ENCODE results near the gene HOXD13. TPM values are rescaled to one million over a fixed set of nuclear protein-coding genes. Genes with fewer than 3 reads are reported as not detected.

HOXD13 gene
- total and polyA plus RNA-seq, 2 donors (not counting 1 experiment from before 2014, with no cell fraction given): not detected

- H2AFZ ChIP-seq (ENCODE audit: low read length): no peak overlapping the region
- no peaks in the 10 kb centered on the region for H4K20me1 ChIP-seq (ENCODE audit: control insufficient read depth, extremely low read depth, insufficient read depth, low read length)
- no peaks in the 10 kb centered on the region for H3K36me3 ChIP-seq (ENCODE audit: control insufficient read depth, insufficient read depth, low read length)
- H3K4me2 ChIP-seq (ENCODE audit: extremely low read depth, insufficient read depth, low read length): no peak overlapping the region
- peaks cover 82% of the 10 kb centered on the region for H3K27me3 ChIP-seq (ENCODE audit: control insufficient read depth, insufficient read depth, low read length)
- no peaks in the 10 kb centered on the region for H3K9me3 ChIP-seq (ENCODE audit: control insufficient read depth, insufficient read depth, low read depth, low read length)
- no peak overlapping the region for H3K27ac ChIP-seq (ENCODE audit: insufficient read depth, low read length)
- TF ChIP-seq EZH2 (IDR thresholded peaks at IDR 0.05; ENCODE audit: low read length, missing control alignments): peak; percentile 94
- TF ChIP-seq CTCF (conservative IDR thresholded peaks at IDR 0.05 in 1 of 2, IDR thresholded peaks at IDR 0.05 in 1 of 2; ENCODE audit: low read depth in 1 of 2, low read length in 2 of 2): no peak
- H3K9ac ChIP-seq (ENCODE audit: insufficient read depth, low read length): no peak overlapping the region
- H3K4me1 ChIP-seq (ENCODE audit: control insufficient read depth, extremely low read depth, insufficient read depth, low read length): no peaks in the 10 kb centered on the region
- no peak overlapping the region for H3K4me3 ChIP-seq (replicated peaks in 1 of 4; ENCODE audit: control extremely low read depth in 1 of 4, insufficient read depth in 1 of 4, low read depth in 3 of 4, low read length in 4 of 4)
- H3K79me2 ChIP-seq (ENCODE audit: control insufficient read depth, insufficient read depth, low read length): no peaks in the 10 kb centered on the region
- DNase-seq (ENCODE audit: low read depth in 2 of 2): no peak
Observed at GRCh38 chr2:176123411-176124109, 31.0 kb downstream of the HOXD13 start.

- H3K4me2 ChIP-seq (ENCODE audit: extremely low read depth, insufficient read depth, low read length): no peak overlapping the region
- H3K9me3 ChIP-seq (ENCODE audit: control insufficient read depth, insufficient read depth, low read depth, low read length): no peaks in the 10 kb centered on the region
- no peak for TF ChIP-seq CTCF (conservative IDR thresholded peaks at IDR 0.05 in 1 of 2, IDR thresholded peaks at IDR 0.05 in 1 of 2; ENCODE audit: low read depth in 1 of 2, low read length in 2 of 2)
- no peak for TF ChIP-seq EZH2 (IDR thresholded peaks at IDR 0.05; ENCODE audit: low read length, missing control alignments)
- H3K4me3 ChIP-seq (replicated peaks in 1 of 4; ENCODE audit: control extremely low read depth in 1 of 4, insufficient read depth in 1 of 4, low read depth in 3 of 4, low read length in 4 of 4): no peak overlapping the region
- DNase-seq (ENCODE audit: low read depth in 2 of 2): no peak
- peaks cover 83% of the 10 kb centered on the region for H3K27me3 ChIP-seq (ENCODE audit: control insufficient read depth, insufficient read depth, low read length)
- no peaks in the 10 kb centered on the region for H3K4me1 ChIP-seq (ENCODE audit: control insufficient read depth, extremely low read depth, insufficient read depth, low read length)
- H3K9ac ChIP-seq (ENCODE audit: insufficient read depth, low read length): no peak overlapping the region
- no peak overlapping the region for H3K27ac ChIP-seq (ENCODE audit: insufficient read depth, low read length)
- no peak overlapping the region for H2AFZ ChIP-seq (ENCODE audit: low read length)
- H3K36me3 ChIP-seq (ENCODE audit: control insufficient read depth, insufficient read depth, low read length): no peaks in the 10 kb centered on the region
- H4K20me1 ChIP-seq (ENCODE audit: control insufficient read depth, extremely low read depth, insufficient read depth, low read length): no peaks in the 10 kb centered on the region
- H3K79me2 ChIP-seq (ENCODE audit: control insufficient read depth, insufficient read depth, low read length): no peaks in the 10 kb centered on the region
Observed at GRCh38 chr2:176124110-176124946, 31.8 kb downstream of the HOXD13 start.

- Histone ChIP-seq H3K79me2 (ENCODE audit: control insufficient read depth, insufficient read depth, low read length) (no peaks in the 10 kb centered on the region), H3K36me3 (ENCODE audit: control insufficient read depth, insufficient read depth, low read length) (no peaks in the 10 kb centered on the region), H2AFZ (ENCODE audit: low read length) (no peak overlapping the region), H3K9ac (ENCODE audit: insufficient read depth, low read length) (no peak overlapping the region), H3K4me3 (replicated peaks in 1 of 4; ENCODE audit: control extremely low read depth in 1 of 4, insufficient read depth in 1 of 4, low read depth in 3 of 4, low read length in 4 of 4) (no peak overlapping the region), H3K27ac (ENCODE audit: insufficient read depth, low read length) (no peak overlapping the region), H3K27me3 (ENCODE audit: control insufficient read depth, insufficient read depth, low read length) (peaks cover 80% of the 10 kb centered on the region), H4K20me1 (ENCODE audit: control insufficient read depth, extremely low read depth, insufficient read depth, low read length) (no peaks in the 10 kb centered on the region), H3K4me2 (ENCODE audit: extremely low read depth, insufficient read depth, low read length) (no peak overlapping the region), H3K9me3 (ENCODE audit: control insufficient read depth, insufficient read depth, low read depth, low read length) (no peaks in the 10 kb centered on the region), H3K4me1 (ENCODE audit: control insufficient read depth, extremely low read depth, insufficient read depth, low read length) (no peaks in the 10 kb centered on the region)
- no peak for DNase-seq (ENCODE audit: low read depth in 2 of 2)
- no peak for TF ChIP-seq CTCF (conservative IDR thresholded peaks at IDR 0.05 in 1 of 2, IDR thresholded peaks at IDR 0.05 in 1 of 2; ENCODE audit: low read depth in 1 of 2, low read length in 2 of 2)
Observed at GRCh38 chr2:176124947-176125771, 32.6 kb downstream of the HOXD13 start.

Data from fibroblast of lung (primary cell).